ENCODE data around the gene MUC5AC. TPM values are rescaled to one million over a fixed set of nuclear protein-coding genes. Genes with fewer than 3 reads are reported as not detected.

Gene MUC5AC
- polyA plus RNA-seq, 1 donor from 2014 or later = not detected

- Histone ChIP-seq H3K9ac (ENCODE audit: low read length) (no peak overlapping the region), H3K9me2 (ENCODE audit: insufficient read depth, low read length) (no peaks in the 10 kb centered on the region), H3K36me3 (ENCODE audit: insufficient read depth, low read length) (no peaks in the 10 kb centered on the region), H2AFZ (ENCODE audit: low read depth, low read length) (no peak overlapping the region), H3K27ac (ENCODE audit: low read length) (no peak overlapping the region), H3K79me2 (replicated peaks; ENCODE audit: insufficient read depth, low read length) (no peaks in the 10 kb centered on the region), H3K27me3 (ENCODE audit: insufficient read depth, low read depth, low read length) (no peaks in the 10 kb centered on the region), H3K4me3 (ENCODE audit: low read length) (no peak overlapping the region), H3K4me2 (ENCODE audit: low read length) (no peak overlapping the region), H3F3A (ENCODE audit: insufficient read depth, low read length, poor library complexity, severe bottlenecking) (no peaks in the 10 kb centered on the region), H4K20me1 (ENCODE audit: insufficient read depth) (no peaks in the 10 kb centered on the region), H3K9me3 (ENCODE audit: low read length) (no peaks in the 10 kb centered on the region)
- TF ChIP-seq MXI1 (conservative IDR thresholded peaks at IDR 0.05; ENCODE audit: poor library complexity, severe bottlenecking) (no peak), CTCF (IDR thresholded peaks at IDR 0.05; ENCODE audit: poor library complexity, severe bottlenecking) (no peak), RAD21 (conservative IDR thresholded peaks at IDR 0.05) (no peak), EZH2 (IDR thresholded peaks at IDR 0.05; ENCODE audit: borderline replicate concordance, insufficient read depth, low read length, poor library complexity, severe bottlenecking) (no peak), SMC3 (conservative IDR thresholded peaks at IDR 0.05; ENCODE audit: poor library complexity) (no peak), TAF1 (IDR thresholded peaks at IDR 0.05; ENCODE audit: low read depth) (no peak), EP300 (conservative IDR thresholded peaks at IDR 0.05; ENCODE audit: poor library complexity, severe bottlenecking) (no peak), POLR2AphosphoS5 (IDR thresholded peaks at IDR 0.05) (no peak)
- TF ChIP-seq, protein P1, sequence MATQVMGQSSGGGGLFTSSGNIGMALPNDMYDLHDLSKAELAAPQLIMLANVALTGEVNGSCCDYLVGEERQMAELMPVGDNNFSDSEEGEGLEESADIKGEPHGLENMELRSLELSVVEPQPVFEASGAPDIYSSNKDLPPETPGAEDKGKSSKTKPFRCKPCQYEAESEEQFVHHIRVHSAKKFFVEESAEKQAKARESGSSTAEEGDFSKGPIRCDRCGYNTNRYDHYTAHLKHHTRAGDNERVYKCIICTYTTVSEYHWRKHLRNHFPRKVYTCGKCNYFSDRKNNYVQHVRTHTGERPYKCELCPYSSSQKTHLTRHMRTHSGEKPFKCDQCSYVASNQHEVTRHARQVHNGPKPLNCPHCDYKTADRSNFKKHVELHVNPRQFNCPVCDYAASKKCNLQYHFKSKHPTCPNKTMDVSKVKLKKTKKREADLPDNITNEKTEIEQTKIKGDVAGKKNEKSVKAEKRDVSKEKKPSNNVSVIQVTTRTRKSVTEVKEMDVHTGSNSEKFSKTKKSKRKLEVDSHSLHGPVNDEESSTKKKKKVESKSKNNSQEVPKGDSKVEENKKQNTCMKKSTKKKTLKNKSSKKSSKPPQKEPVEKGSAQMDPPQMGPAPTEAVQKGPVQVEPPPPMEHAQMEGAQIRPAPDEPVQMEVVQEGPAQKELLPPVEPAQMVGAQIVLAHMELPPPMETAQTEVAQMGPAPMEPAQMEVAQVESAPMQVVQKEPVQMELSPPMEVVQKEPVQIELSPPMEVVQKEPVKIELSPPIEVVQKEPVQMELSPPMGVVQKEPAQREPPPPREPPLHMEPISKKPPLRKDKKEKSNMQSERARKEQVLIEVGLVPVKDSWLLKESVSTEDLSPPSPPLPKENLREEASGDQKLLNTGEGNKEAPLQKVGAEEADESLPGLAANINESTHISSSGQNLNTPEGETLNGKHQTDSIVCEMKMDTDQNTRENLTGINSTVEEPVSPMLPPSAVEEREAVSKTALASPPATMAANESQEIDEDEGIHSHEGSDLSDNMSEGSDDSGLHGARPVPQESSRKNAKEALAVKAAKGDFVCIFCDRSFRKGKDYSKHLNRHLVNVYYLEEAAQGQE (IDR thresholded peaks at IDR 0.05; ENCODE audit: borderline replicate concordance) = no peak
Measured at GRCh38 chr11:1123970-1124369, 33.8 kb upstream of the MUC5AC start.

GRCh38 chr11:1125803-1126202, 31.9 kb upstream of the MUC5AC start:
- no peak overlapping the region for H3K4me2 ChIP-seq (ENCODE audit: low read length)
- no peaks in the 10 kb centered on the region for H3K9me3 ChIP-seq (ENCODE audit: low read length)
- H3K27ac ChIP-seq (ENCODE audit: low read length) = no peak overlapping the region
- H3F3A ChIP-seq (ENCODE audit: insufficient read depth, low read length, poor library complexity, severe bottlenecking) = no peaks in the 10 kb centered on the region
- H3K36me3 ChIP-seq (ENCODE audit: insufficient read depth, low read length) = no peaks in the 10 kb centered on the region
- no peaks in the 10 kb centered on the region for H3K9me2 ChIP-seq (ENCODE audit: insufficient read depth, low read length)
- no peak overlapping the region for H3K4me3 ChIP-seq (ENCODE audit: low read length)
- TF ChIP-seq EP300 (conservative IDR thresholded peaks at IDR 0.05; ENCODE audit: poor library complexity, severe bottlenecking) (no peak), MXI1 (conservative IDR thresholded peaks at IDR 0.05; ENCODE audit: poor library complexity, severe bottlenecking) (no peak), RAD21 (conservative IDR thresholded peaks at IDR 0.05) (no peak), EZH2 (IDR thresholded peaks at IDR 0.05; ENCODE audit: borderline replicate concordance, insufficient read depth, low read length, poor library complexity, severe bottlenecking) (no peak), POLR2AphosphoS5 (IDR thresholded peaks at IDR 0.05) (no peak), CTCF (IDR thresholded peaks at IDR 0.05; ENCODE audit: poor library complexity, severe bottlenecking) (no peak)
- no peak overlapping the region for H3K9ac ChIP-seq (ENCODE audit: low read length)
- no peaks in the 10 kb centered on the region for H3K79me2 ChIP-seq (replicated peaks; ENCODE audit: insufficient read depth, low read length)
- no peaks in the 10 kb centered on the region for H3K27me3 ChIP-seq (ENCODE audit: insufficient read depth, low read depth, low read length)
- H2AFZ ChIP-seq (ENCODE audit: low read depth, low read length) = no peak overlapping the region
- no peaks in the 10 kb centered on the region for H4K20me1 ChIP-seq (ENCODE audit: insufficient read depth)
